GM06990 (cell line): Measurements from ENCODE around the gene POLR1D.

Source experiments
- DNase-seq: peaks from one replicate; pipeline ENCODE4 v3.0.0-alpha.2; 2011; ENCODE audit not compliant: insufficient read length; ENCODE audit errors: extremely low read depth
- H3K27me3 ChIP-seq: replicated peaks from 2 replicates; pipeline ENCODE4 v1.6.0; 2011; ENCODE audit warnings: low read length; ENCODE audit not compliant: control insufficient read depth, insufficient read depth
- H3K36me3 ChIP-seq: 2 replicates; pipeline ENCODE4 v1.5.1; 2011; ENCODE audit warnings: low read length; ENCODE audit not compliant: control insufficient read depth, insufficient read depth
- H3K4me3 ChIP-seq: replicated peaks from 2 replicates; pipeline ENCODE4 v1.5.1; 2011; ENCODE audit warnings: low read depth, mild to moderate bottlenecking, control low read depth, low read length
- TF ChIP-seq, protein P1 (sequence below): IDR thresholded peaks from 2 replicates; pipeline ENCODE4 v1.5.1; 2011; ENCODE audit warnings: low read length, control low read depth, mild to moderate bottlenecking, inconsistent platforms; ENCODE audit not compliant: insufficient read depth, poor library complexity, severe bottlenecking

POLR1D gene

DNA sequence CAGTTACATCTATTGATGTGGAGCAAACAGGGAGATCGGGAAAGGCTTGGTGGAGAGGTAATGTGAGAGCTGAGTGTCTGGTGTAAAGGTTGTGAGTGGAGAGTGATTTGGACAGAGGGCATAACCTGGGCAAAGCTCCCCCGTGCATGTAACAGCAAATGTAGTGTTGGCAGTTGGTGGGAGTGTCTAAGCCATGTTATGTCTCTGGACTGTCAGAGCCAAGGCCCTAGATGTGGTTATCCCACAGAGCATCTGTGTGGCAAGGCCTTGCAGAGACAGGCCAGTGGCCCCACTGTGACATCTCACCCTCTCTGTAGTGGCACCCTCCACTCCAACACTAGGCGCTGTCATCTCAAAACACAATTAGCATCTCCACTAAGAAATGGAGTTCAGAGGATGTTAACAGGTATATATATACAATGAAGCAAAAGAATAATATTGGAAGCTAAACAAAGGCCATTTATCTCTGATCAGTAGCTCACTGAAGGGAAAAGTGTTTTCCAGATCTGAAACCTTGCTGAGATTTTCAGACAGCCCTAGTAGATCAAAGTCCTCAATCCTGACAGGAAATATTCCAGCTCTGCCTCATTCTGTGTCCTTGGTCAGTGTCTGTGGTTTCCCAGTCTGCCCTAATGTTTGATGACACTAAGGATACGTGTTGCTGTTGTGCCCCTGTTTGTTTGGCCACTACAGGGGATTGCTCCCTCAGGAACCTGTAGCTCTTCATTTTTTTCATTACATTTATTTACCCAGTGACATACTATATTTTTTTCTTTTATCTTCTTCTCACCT lies 20.2 kb downstream of the POLR1D start:
- TF ChIP-seq, protein P1, sequence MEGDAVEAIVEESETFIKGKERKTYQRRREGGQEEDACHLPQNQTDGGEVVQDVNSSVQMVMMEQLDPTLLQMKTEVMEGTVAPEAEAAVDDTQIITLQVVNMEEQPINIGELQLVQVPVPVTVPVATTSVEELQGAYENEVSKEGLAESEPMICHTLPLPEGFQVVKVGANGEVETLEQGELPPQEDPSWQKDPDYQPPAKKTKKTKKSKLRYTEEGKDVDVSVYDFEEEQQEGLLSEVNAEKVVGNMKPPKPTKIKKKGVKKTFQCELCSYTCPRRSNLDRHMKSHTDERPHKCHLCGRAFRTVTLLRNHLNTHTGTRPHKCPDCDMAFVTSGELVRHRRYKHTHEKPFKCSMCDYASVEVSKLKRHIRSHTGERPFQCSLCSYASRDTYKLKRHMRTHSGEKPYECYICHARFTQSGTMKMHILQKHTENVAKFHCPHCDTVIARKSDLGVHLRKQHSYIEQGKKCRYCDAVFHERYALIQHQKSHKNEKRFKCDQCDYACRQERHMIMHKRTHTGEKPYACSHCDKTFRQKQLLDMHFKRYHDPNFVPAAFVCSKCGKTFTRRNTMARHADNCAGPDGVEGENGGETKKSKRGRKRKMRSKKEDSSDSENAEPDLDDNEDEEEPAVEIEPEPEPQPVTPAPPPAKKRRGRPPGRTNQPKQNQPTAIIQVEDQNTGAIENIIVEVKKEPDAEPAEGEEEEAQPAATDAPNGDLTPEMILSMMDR, result no peak
- H3K36me3 ChIP-seq, result no peaks in the 10 kb centered on the region
- no peaks in the 10 kb centered on the region for H3K27me3 ChIP-seq
- DNase-seq, result no peak
- H3K4me3 ChIP-seq, result no peak overlapping the region

- DNase-seq, result no peak
- Histone ChIP-seq H3K36me3 (no peaks in the 10 kb centered on the region), H3K4me3 (no peak overlapping the region), H3K27me3 (no peaks in the 10 kb centered on the region)
- TF ChIP-seq, protein P1, result no peak
Measured at GRCh38 chr13:27643334-27644132, 21.8 kb downstream of the POLR1D start.

DNA sequence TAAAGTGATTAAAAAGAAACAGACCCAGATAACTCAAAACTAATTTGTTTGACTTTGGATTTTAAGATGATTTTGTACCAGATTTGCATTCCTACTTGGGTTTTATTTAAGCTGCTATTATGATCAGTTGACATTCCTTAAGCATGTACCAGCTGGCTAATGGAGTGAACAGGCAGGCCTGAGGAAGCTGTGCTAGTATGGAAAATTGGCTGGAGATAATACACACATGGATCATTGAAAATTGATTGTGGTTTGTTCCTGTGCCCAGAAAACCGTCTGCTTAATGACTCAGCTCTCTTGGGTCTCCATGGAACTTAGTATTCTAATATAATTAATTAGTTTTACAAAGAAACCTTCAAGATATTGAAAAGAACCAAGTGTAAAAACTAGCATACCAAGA lies 22.6 kb downstream of the POLR1D start:
- no peak for DNase-seq
- H3K4me3 ChIP-seq, result no peak overlapping the region
- TF ChIP-seq, protein P1, result no peak
- H3K27me3 ChIP-seq, result no peaks in the 10 kb centered on the region
- H3K36me3 ChIP-seq, result no peaks in the 10 kb centered on the region; the same call in 1 of the 2 replicates

- peaks cover 9% of the 10 kb centered on the region for H3K36me3 ChIP-seq
Measured at GRCh38 chr13:27650312-27650711, 28.6 kb downstream of the POLR1D start.

DNA sequence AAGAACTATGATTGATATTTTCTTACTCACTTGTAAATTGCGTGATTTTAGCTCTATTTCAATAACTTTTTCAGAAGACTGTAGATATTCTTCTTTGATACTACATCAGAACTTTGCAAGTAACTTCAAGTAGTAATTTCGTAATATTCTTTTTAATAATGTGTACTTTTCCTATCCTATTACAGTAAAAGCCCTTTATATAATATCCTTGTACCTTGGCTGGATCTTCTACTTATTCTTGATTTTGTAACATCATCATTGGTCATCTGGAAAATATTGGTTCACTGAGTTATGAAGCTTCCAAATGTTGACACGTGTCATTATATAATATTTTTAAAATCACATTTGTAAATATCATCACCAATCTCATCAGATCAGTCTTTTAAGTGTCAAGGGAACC lies 32.4 kb downstream of the POLR1D start:
- no peak for DNase-seq
- Histone ChIP-seq H3K27me3 (no peaks in the 10 kb centered on the region), H3K4me3 (no peak overlapping the region), H3K36me3 (peaks cover 10% of the 10 kb centered on the region)
- TF ChIP-seq, protein P1, result no peak

More at GRCh38 chr13:27650312-27650711, 28.6 kb downstream of the POLR1D start:
- DNase-seq, result no peak
- H3K4me3 ChIP-seq, result no peak overlapping the region
- TF ChIP-seq, protein P1, result no peak
- no peaks in the 10 kb centered on the region for H3K27me3 ChIP-seq
